Measurements from ENCODE around the gene ACSS1.

ACSS1 gene

DNA sequence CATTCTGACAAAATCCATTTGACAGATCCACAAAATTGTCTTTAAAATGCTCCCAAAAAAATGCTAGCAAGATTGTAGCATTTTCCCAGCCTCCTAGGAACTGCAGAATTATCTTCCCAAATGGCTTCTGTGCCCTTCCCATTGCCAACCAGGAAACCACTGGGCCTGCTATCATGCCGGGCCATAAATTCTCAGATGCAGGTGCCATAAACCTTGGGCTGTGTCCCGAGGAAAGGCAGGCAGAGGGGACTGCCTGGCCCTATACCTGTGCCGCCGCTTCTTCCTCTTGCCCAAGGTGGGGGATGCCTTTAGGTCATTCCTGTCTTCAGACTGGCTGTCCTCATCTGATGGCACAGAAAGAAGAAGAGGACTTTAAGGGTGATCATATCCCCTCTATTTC, 21.2 kb upstream of the ACSS1 start:
- FAIRE-seq, result no peak

DNA sequence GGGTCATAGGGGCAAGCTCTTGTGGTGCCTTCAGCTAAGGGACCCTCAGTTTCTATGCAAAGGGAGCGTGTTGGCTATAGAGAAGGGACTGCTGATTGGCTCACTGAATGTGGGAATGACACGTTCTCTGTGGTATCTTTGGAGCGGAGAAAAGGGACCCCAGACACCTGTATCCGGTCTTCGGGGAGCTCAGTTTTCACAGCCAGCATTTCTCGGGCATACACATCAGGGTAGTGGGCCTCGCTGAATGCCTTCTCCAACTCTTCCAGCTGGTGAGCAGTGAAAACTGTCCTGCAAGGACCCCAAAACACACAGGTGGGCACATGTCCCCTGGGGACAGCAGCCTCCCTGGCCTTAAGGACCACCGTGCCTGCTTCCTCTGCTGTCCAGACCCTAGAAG, 20.7 kb upstream of the ACSS1 start:
- FAIRE-seq (no peak), DNase-seq (ENCODE audit: insufficient read length, low spot score) (no peak)

More for the DNA sequence above, 21.2 kb upstream of the ACSS1 start:
- no peak for DNase-seq (ENCODE audit: insufficient read length, low spot score)

DNA sequence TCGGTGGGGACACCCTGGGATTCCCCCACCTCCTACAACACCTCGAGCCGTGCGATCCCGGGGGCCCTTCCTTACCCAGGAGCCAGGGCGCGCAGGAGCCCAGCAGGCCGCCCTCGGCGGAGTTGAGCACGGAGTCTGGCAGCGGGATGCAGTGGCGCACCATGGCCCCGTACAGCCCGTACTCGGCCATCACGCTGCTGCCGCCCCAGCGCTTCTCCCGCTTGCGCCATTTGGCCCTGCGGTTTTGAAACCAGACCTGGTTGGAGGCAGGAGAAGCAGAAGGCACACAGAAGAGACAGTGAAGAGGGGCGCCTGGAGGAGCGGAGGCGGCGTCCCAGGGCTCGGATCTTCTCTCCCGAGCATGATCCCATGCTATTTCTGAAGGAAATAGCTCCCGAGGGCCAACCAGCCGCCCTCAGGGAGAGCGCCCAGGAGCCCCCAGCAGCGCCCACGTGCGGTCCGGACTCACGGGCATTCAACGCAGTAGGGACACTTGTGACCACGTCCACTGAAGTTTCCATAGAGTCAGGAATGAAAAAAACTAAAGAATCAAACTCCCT, 19.8 kb upstream of the ACSS1 start:
- FAIRE-seq, result no peak
- no peak for DNase-seq (ENCODE audit: insufficient read length, low spot score)

DNA sequence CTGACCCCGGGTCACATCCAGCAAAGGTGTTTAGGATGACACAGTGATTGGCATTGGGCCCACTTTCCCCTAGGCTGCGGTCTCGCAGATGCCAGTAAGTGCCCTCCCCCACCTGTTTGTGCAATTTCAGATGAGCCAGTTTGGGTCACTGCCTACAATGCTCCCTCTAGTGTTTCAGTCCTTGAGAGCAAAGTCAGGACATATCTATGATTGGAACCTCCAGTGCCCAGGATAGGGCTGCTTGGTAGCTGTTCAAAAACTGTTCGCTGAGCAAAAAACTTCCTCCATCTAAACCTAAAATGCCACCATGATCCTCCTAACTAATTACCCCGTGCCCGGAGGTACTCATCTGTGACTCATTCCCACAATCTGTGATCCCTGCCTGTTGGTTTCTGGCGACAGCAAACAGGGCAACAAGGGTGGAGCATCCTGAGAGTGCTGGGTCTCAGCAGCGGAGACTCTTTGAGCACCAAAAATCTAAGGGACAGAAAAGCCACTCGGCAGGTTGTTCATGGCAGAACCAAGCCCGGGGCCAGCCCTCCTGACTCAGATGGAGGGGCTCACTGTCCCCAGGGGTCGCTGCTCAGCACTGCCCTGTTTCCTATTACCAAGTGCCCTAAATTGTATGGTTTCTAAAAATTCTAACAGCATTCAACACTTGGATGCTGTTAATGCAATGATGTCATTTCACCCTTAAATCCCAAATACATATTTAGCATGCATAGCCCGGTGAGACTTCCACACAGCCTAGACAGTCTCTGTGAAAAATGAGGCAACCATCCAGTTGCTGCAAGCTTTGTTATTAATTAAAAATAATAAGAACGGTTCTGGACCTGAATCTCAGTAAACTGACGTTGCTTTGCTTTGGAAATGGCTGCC, 19.0 kb upstream of the ACSS1 start:
- FAIRE-seq (no peak), DNase-seq (ENCODE audit: insufficient read length, low spot score) (no peak)

DNA sequence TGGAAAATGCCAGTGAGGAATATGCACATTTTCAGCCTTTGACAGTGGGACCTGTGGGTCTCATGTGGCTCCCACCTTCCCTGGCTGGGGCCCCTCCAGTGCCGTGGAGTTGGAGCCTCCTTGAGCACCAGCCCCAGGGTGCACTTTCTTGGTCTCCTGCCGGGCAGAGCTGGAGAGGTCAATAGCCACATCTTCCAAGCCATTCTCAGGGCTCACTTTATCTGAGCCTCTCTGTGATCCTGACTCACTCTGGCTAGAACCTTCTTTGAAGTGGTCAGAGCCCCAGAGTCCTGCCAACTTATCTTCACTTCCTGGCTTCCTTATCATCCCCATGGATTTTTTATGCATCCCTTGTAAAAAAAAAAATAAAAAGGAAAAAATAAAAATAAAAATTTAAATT, 18.3 kb upstream of the ACSS1 start:
- DNase-seq (ENCODE audit: insufficient read length, low spot score) (no peak), FAIRE-seq (no peak)

DNA sequence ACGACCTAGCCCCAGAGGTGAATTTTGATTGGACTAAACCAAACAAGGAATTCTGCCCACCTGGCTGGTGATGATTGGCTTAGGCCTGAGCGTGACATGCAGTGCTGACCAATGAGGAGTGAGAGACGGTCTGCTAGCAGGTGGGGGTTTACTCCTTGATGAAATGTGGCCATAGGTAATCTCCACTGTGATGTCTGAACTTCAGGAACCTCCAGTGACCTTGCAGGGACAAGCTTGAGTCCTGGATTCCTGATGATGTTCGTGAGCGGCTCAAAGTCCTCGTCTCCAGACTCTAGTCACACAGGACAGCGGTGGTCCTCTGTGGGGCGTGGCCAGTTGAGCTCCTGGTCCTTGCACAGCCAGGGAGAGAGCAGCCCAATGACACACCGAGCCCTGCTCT, 15.6 kb upstream of the ACSS1 start:
- no peak for FAIRE-seq
- DNase-seq (ENCODE audit: insufficient read length, low spot score), result no peak

DNA sequence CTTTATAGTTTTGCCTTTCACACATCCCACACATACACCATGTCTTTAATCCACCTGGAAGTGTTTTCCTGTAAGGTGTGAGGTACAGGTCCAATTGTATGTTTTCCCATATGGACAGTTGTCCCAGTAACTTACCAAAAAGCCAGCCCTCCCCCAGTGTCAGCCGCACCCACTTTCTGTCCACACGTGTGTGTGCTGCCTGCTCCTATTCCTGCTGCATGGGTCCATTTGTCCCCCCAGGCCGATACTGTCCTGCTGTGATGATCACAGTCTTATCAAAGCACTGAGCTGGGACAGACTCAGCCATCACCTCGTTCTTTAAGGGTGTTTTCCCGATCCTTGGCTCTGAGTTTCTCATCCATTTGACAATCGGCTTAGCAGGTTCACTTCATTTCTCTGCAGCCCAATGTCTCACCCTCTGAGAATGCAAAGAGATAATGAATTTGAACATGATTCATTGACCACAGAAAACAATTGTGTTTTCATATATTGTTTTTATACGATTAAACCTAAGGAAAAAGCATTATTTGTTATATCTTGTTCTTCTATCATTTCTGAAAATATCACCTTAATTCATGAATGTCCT, 14.4 kb upstream of the ACSS1 start:
- no peak for FAIRE-seq

DNA sequence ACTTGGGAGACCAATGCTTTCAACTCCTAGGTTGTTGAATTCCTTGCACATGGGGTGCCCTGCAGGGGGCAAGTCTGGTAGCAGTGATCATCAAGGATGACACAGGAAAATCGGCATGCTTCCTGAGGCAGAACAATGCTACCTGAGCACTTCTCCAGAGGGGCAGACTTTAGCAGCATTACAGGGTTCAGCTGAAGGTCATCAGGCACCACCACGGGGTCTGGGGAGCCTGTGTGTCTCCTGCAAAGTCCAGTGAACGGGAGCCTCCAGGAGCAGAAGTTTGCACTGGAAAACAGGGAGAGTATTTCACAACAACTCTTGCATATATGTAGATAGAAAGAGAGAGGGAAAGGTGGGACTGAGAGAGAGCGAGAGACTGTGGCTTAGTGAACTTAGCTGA, 13.8 kb upstream of the ACSS1 start:
- DNase-seq (ENCODE audit: insufficient read length, low spot score) (no peak), FAIRE-seq (no peak)

More for the DNA sequence above, 14.4 kb upstream of the ACSS1 start:
- no peak for DNase-seq (ENCODE audit: insufficient read length, low spot score)

DNA sequence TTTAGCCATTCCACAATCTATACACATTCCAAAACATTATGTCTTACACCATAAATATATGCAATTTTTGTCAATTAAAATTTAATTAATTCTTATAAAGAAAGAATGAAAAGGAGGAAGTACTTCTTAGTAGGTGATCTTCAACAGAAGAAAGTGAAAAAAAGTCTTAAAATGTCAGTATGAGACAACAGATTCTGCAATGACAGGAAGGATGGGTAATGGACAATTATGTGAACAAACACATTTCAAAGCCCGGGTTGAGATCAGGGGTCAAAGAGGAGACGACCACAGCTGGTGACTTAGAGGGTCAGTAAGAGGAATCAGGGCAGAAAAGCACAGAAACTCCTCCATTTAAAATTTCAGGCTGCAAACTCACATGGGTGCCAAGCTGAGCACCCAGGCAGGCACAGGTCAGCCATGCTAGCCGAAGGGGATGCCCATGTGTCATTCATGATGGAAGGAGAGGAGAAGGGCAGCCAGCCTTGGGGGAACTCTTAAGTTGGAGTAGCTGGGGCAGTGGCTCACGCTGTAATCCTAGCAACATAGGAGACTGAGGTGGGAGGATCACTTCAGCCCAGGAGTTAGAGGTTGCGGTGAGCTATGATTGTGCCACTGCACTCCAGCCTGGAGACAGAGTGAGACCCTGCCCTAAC, 13.0 kb upstream of the ACSS1 start:
- FAIRE-seq, result no peak
- DNase-seq (ENCODE audit: insufficient read length, low spot score), result no peak

DNA sequence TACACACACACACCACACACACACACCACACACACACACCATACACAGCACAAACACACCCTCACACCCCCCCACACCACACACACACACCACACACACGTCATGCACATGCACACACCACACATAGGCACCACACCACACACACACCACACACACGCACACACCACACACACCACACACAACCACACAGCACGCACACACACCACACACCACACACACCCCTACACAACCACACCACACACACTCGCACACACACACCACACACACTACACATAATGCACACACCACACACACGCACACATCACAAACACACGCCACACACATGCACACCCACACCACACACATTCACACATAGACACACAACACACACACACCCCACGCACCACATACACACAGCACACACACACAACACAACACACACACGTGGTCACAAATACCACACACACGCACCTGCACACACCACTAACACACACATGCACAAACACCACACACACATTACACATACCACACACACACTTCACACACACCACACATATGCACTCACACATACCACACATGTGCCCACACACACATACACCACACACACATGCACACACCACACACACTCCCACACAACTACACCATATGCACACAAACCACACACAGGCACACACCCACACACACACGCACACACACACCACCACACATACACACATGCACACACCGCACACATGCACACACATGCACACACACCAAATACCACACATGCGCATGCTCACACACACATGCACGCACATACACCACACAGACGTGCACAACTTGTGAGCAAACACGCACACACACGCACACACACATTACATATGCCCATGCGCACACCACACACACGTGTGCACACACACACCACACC, 9.4 kb upstream of the ACSS1 start:
- FAIRE-seq, result peak; percentile 99

DNA sequence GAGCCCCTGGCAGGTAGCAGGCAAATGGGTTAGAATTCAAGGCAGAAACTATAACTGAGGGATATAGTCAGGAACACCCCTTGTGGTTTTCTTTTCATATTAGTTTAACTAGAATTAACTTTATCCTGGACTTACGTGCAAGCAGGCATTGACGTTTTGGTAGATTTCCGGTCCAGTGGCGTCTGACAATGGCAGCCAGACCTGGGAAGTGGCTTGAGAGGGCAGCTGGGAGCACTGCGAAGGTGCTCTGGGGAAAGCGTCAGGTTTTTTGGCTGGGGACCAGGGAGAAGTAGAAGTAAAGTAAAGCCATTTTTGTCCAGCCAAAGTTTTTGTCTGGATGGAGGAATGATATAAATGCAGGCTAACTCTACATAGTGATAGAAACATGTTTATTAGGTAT, 8.4 kb upstream of the ACSS1 start:
- FAIRE-seq (no peak), DNase-seq (ENCODE audit: insufficient read length, low spot score) (no peak)

More for the DNA sequence above, 9.4 kb upstream of the ACSS1 start:
- no peak for DNase-seq (ENCODE audit: insufficient read length, low spot score)

DNA sequence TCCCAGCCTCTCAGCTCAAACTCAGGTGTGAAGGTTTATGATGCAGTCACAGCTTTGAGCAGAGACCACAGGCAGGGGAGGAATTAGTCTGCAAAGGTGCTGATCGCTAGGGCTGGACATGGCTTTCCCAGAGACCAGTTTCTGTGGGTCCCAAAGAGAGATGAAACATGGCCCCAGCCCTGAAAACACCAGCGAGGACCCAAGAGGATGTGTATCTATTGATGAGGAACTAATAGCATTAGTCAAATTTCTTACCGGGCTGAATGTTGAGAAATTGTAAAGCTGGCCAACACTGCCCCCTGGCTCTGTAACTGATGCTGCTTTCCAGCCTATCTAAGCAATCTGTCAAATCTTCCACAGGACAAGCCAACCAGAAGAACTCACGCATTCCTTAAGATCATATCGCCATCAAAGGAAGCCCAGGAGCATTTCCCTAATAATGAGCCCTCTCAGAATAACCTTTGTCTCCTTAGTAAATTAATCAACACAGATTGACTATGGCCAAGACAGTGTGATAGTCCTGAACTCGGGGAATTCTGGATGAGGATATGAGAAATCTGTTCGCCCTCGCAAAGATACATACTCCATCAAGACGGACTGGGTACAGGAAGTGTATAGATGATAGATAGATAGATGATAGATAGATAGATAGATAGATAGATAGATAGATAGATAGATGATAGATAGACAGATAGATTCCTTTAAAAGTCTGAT, 7.8 kb upstream of the ACSS1 start:
- DNase-seq (ENCODE audit: insufficient read length, low spot score) (peak; percentile 57), FAIRE-seq (no peak)

DNA sequence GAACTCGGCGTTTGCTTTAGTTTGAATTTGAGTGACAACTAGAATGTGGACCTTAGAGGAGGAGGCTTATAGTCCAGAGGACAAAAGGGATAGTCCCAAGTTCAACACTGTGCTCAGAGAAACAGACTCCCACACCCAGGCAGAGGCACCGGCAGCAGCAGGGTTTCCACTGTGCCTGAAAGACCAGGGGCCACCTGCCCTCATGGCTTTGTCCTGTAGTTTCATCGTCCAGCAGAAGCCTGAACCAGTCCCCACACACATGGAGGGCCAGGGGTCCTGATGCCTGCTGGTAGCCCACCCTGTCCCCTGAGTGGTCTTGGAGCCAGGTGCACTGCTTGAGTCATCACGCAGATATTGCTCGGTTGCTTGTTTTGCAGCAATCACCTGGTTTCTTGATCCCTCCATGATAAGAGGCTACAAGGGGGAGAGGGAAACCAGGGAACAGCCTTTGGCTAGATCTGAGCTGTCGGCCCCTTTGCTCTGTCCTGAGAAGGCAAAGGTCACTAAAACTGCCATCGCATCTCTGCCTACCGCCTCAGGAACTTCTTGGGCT, 7.2 kb upstream of the ACSS1 start:
- DNase-seq (ENCODE audit: insufficient read length, low spot score) (no peak), FAIRE-seq (no peak)

DNA sequence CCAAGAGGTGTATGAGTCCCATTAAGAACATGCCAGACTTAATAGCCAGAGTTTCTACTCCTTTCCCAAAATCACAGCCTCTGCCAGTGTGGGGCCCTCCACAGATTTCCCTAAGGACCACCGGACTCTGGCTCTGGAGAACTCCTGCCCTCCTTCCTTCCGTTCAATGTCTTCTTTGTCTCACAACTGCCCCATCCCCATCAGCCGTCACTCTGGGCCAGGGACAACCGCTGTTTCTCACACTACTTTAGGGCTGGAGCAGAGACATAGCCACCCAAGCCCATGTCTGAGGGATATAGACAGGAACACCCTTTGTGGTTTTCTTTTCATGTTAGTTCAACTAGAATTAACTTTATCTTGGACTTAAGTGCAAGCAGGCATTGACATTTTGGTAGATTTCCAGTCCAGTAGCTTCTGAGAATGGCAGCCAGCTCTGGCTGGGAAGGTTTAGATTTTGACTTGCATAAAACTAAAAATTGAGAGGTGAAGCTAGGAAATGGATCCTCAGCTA, 6.7 kb upstream of the ACSS1 start:
- FAIRE-seq (no peak), DNase-seq (ENCODE audit: insufficient read length, low spot score) (no peak)

DNA sequence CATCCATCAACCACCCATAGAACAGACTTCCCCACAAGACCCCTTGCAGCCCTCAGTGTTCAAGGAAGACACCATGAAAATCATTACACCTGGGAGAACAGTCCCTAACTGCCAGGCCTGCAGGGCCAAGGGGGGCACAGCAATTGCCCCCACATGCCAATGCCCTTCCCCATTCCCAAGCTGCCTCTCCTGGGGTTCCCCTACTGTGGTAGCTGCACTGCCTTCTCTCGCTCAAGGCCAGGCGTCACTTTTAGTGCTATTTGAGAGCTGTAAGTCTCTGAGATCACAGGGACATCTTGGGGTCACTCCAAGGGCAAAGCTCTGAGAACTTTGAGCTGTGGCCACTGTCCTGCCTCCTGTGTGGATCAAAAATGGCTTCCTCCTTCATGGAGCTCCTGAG, 6.0 kb upstream of the ACSS1 start:
- DNase-seq (ENCODE audit: insufficient read length, low spot score), result no peak
- no peak for FAIRE-seq

DNA sequence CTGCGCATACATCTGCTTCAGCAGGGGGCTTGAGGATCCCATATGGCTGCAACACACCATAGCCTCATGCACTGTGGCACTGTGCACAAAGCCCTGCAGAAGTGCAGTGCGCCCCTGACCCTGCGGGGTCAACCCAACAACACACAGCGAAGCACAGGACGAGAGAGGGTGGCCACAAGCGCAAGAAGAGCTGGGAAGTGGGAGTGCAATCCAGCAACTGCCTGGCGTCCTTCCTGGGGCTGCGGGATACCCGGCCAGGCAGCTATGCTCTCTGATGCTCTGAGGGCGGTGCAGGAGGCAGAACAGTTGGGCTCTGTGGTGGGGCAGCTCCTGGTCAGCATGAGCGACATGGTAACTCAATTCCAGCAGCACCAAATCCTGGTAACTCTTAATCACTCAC, 5.6 kb upstream of the ACSS1 start:
- DNase-seq (ENCODE audit: insufficient read length, low spot score), result no peak
- no peak for FAIRE-seq

DNA sequence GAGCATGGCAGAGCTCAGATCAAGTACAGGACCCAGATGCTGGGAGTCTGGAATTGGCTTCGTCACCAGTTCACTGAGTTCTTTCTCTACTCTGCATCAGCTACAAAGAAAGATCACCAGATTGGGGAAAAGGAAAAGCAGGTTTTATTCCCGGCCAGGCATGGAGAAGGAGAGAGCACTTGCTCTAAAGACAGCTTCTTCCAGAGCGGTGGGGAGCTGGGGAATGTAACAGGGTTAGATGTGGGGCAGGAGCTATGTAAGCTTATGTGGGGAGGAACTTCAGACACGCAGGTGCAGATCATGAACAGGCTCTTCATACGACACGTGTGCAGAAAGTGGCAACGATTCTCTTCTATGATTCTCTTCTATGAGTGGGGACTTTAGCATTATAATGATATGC, 4.9 kb upstream of the ACSS1 start:
- DNase-seq (ENCODE audit: insufficient read length, low spot score) (no peak), FAIRE-seq (no peak)

DNA sequence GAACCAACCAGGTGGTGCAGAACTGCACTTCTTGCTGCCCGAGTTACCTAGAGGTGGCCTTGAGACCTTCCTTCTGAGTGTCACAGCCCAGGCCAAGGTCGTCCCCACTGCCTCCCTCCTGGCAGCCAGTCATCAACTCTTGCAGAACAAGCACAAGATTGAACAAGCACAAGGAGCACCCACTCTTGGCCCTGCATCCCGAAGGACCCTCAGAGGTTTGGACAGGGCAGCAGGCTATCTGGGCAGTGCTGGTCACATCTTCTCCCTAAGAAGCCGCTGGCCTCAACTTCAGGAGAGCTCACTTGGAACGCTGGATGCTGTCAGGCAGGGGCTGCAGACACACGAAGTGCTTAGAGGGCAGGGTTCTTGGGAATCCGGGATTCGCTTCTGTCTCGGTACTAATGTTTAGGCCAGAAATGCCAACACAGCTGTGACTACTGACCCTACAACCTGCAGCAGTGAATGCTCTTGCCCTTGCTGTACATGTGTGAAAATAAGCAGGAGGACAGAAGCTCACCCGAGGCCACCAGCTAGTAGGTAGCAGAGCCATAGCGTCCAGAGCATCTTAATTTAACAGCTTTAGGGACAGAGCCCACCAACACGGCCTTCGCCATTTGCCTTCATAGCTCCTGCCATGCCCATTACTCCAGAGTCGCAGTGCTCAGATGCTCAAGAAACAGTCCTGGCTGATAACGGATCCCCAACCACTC, 4.0 kb upstream of the ACSS1 start:
- DNase-seq (ENCODE audit: insufficient read length, low spot score), result no peak
- no peak for FAIRE-seq
